GM11168 (cell line): ENCODE measurements around the gene TNFSF10.

Experiments
- in situ Hi-C: fragments of 300-500 bp; cut with MboI; formaldehyde crosslinking; loops from one replicate; pipeline ENCODE4 v1.12.0; 2022; ENCODE audit warnings: low sequenced_read_pairs; ENCODE audit not compliant: unreplicated experiment

TNFSF10 gene

GRCh38 chr3:172465281-172465680 lies 57.9 kb downstream of the TNFSF10 start:
- in situ Hi-C loops = no loop called here

- in situ Hi-C loops = no loop called here
Measured at GRCh38 chr3:172464306-172464705, 58.9 kb downstream of the TNFSF10 start.

- in situ Hi-C loops = no loop called here
Measured at GRCh38 chr3:172461530-172462138, 61.6 kb downstream of the TNFSF10 start.

GRCh38 chr3:172456404-172456803 lies 66.8 kb downstream of the TNFSF10 start:
- in situ Hi-C loops = no loop called here
